WTC11 (cell line): ENCODE measurements around the gene NLRC4. TPM values are rescaled to one million over a fixed set of nuclear protein-coding genes. Genes with fewer than 3 reads are reported as not detected.
A peak's percentile ranks its signal among the peaks of the same experiment; 100 is the strongest.
"Not testable (repeated sequence)": the region's sequence is repeated elsewhere in the genome, so short reads cannot be mapped to it uniquely, and the experiment has no call there.

Experiments used
- ATAC-seq: fragments of 200-7000 bp; cut with Tn5 transposase; 2 replicates; pipeline ENCODE4 v1.10.0; 2021; ENCODE audit warnings: mild to moderate bottlenecking, moderate library complexity
- CTCF ChIA-PET: fragments of 300-600 bp; sonication (Branson Sonifier 250); formaldehyde crosslinking; loops from one replicate; lab custom pipeline; 2021; ENCODE audit warnings: antibody characterized with exemption; lab: Charles Lee
- POLR2A ChIA-PET: fragments of 350-600 bp; sonication (Branson Sonifier 250); formaldehyde crosslinking; loops from one replicate; lab custom pipeline; 2021; ENCODE audit warnings: antibody characterized with exemption; lab: Charles Lee
- DNase-seq: peaks from one replicate; pipeline ENCODE4 v3.0.0; 2021; ENCODE audit warnings: low spot score
- H3K27ac Mint-ChIP-seq: 2 replicates; pipeline ENCODE4 v1.8.0; 2021; ENCODE audit warnings: mixed read lengths
- H3K27me3 Mint-ChIP-seq: 2 replicates; pipeline ENCODE4 v1.8.0; 2021; ENCODE audit warnings: low read depth, mild to moderate bottlenecking, moderate library complexity, mixed read lengths
- H3K36me3 Mint-ChIP-seq: 2 replicates; pipeline ENCODE4 v1.8.0; 2021; ENCODE audit warnings: mixed read lengths
- H3K4me1 Mint-ChIP-seq: 2 replicates; pipeline ENCODE4 v1.8.0; 2022; ENCODE audit warnings: mixed read lengths
- H3K4me3 Mint-ChIP-seq: 2 replicates; pipeline ENCODE4 v1.8.0; 2021; ENCODE audit warnings: mild to moderate bottlenecking, moderate library complexity, mixed read lengths
- H3K9me3 Mint-ChIP-seq: 2 replicates; pipeline ENCODE4 v1.8.0; 2021; ENCODE audit warnings: mixed read lengths
- CREM ChIP-seq: sonication (generic); formaldehyde crosslinking; IDR thresholded peaks from 2 replicates; pipeline ENCODE4 v1.8.1; 2022; ENCODE audit warnings: mild to moderate bottlenecking, missing genetic modification reagents, moderate library complexity
- EMX1 ChIP-seq: fragments of 250-450 bp; sonication (Bioruptor Pico); IDR thresholded peaks from 2 replicates; pipeline ENCODE4 v1.8.0; 2021; ENCODE audit warnings: mild to moderate bottlenecking
- FOXJ3 ChIP-seq: sonication (generic); formaldehyde crosslinking; IDR thresholded peaks from 2 replicates; pipeline ENCODE4 v1.9.0; 2021; ENCODE audit warnings: missing genetic modification reagents, mild to moderate bottlenecking, borderline replicate concordance
- FOXK1 ChIP-seq: sonication (generic); formaldehyde crosslinking; IDR thresholded peaks from 2 replicates; pipeline ENCODE4 v1.8.0; 2022; ENCODE audit warnings: mild to moderate bottlenecking, moderate library complexity, missing genetic modification reagents
- GTF2I ChIP-seq: fragments of 250-450 bp; sonication (Bioruptor Pico); conservative IDR thresholded peaks from 2 replicates; pipeline ENCODE4 v1.4.0; 2021; ENCODE audit warnings: mild to moderate bottlenecking
- NFYB ChIP-seq: sonication (generic); formaldehyde crosslinking; conservative IDR thresholded peaks from 2 replicates; pipeline ENCODE4 v1.8.0; 2022; ENCODE audit warnings: low read depth, missing genetic modification reagents
- OVOL2 ChIP-seq: fragments of 250-450 bp; sonication (Bioruptor Pico); IDR thresholded peaks from 2 replicates; pipeline ENCODE4 v1.9.0; 2021; ENCODE audit warnings: mild to moderate bottlenecking, borderline replicate concordance
- RORB ChIP-seq: fragments of 250-450 bp; sonication (Bioruptor Pico); IDR thresholded peaks from 2 replicates; pipeline ENCODE4 v1.9.0; 2021; ENCODE audit warnings: mild to moderate bottlenecking
- ZNF121 ChIP-seq: sonication (generic); formaldehyde crosslinking; IDR thresholded peaks from 2 replicates; pipeline ENCODE4 v1.8.0; 2023; ENCODE audit warnings: missing genetic modification reagents
- ZNF396 ChIP-seq: fragments of 250-450 bp; sonication (Bioruptor Pico); IDR thresholded peaks from 2 replicates; pipeline ENCODE4 v1.8.0; 2021; ENCODE audit warnings: mild to moderate bottlenecking, moderate library complexity, borderline replicate concordance
- ZNF532 ChIP-seq: fragments of 250-450 bp; sonication (Bioruptor Pico); IDR thresholded peaks from 2 replicates; pipeline ENCODE4 v1.9.0; 2021; ENCODE audit warnings: mild to moderate bottlenecking, borderline replicate concordance
- ZNF671 ChIP-seq: fragments of 250-450 bp; sonication (Bioruptor Pico); IDR thresholded peaks from 2 replicates; pipeline ENCODE4 v1.8.0; 2021; ENCODE audit warnings: mild to moderate bottlenecking
- total RNA-seq: library from RNA; stranded (reverse); gene quantifications from 3 replicates; pipeline ENCODE4 v1.2.3, GENCODE V29; 2021
- TF ChIP-seq, protein P1 (sequence below): sonication (generic); formaldehyde crosslinking; IDR thresholded peaks from 2 replicates; pipeline ENCODE4 v1.8.1; 2023; ENCODE audit warnings: mild to moderate bottlenecking, moderate library complexity, missing genetic modification reagents
- TF ChIP-seq, protein P2 (sequence below): sonication (generic); formaldehyde crosslinking; IDR thresholded peaks from 2 replicates; pipeline ENCODE4 v1.8.1; 2022; ENCODE audit warnings: mild to moderate bottlenecking, missing genetic modification reagents, moderate library complexity, borderline replicate concordance
- TF ChIP-seq, protein P3 (sequence below): sonication (generic); formaldehyde crosslinking; IDR thresholded peaks from 2 replicates; pipeline ENCODE4 v1.8.0; 2023; ENCODE audit warnings: missing genetic modification reagents
- TF ChIP-seq, protein P4 (sequence below): sonication (generic); formaldehyde crosslinking; IDR thresholded peaks from 2 replicates; pipeline ENCODE4 v1.8.1; 2022; ENCODE audit warnings: low read depth, mild to moderate bottlenecking, moderate library complexity, missing genetic modification reagents, borderline replicate concordance

The NLRC4 gene
- total RNA-seq, 1 experiment from 2014 or later, result not detected

- TF ChIP-seq ZNF532 (no peak), CREM (peak; percentile 55; the same call in 1 of the 2 replicates)
Observed at GRCh38 chr2:32277674-32278477, 13.2 kb upstream of the NLRC4 start, which contains the start of gene YIPF4 (continued).

DNA sequence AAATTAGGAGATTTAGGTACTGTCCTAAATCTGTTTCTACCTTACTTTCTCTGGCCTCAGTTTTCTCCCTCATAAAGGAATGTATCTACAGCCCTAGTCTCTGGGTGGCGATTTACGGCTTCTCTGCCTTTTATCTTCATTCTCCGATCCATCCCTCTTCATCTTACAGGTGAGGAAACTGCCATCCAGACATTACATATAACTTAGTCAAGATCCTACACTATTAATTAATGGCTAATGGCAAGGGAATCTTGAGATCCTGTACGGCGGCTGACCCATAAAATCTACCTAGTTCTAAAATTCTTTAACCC, 12.6 kb upstream of the NLRC4 start:
- ChIA-PET POLR2A (interaction anchor here (0.5 kb wide), 1 partner anchor 80 kb away, joined by 4 read pairs; no protein-coding TSS in a partner anchor), CTCF (no interaction called here)
- peaks cover 18% of the 10 kb centered on the region for H3K27me3 Mint-ChIP-seq
- H3K4me1 Mint-ChIP-seq, result peaks cover 9% of the 10 kb centered on the region
- DNase-seq (no peak), ATAC-seq (no peak)
- peak overlapping the region; percentile 84 for H3K4me3 Mint-ChIP-seq
- peak overlapping the region; percentile 94 for H3K27ac Mint-ChIP-seq
- H3K36me3 Mint-ChIP-seq, result peaks cover 4% of the 10 kb centered on the region
- no peaks in the 10 kb centered on the region for H3K9me3 Mint-ChIP-seq
- no peak for TF ChIP-seq GTF2I (CRISPR knock-in tag)

DNA sequence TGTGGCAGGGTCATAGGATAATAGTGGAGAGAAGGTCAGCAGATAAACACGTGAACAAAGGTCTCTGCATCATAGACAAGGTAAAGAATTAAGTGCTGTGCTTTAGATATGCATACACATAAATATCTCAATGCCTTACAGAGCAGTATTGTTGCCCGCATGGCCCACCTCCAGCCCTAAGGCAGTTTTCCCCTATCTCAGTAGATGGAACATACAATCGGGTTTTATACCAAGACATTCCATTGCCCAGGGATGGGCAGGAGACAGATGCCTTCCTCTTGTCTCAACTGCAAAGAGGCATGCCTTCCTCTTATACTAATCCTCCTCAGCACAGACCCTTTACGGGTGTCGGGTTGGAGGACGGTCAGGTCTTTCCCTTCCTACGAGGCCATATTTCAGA, 11.1 kb upstream of the NLRC4 start:
- DNase-seq, ATAC-seq, CTCF ChIA-PET, H3K4me1 Mint-ChIP-seq, H3K27ac Mint-ChIP-seq, H3K4me3 Mint-ChIP-seq, H3K9me3 Mint-ChIP-seq, POLR2A ChIA-PET, H3K36me3 Mint-ChIP-seq: not testable (repeated sequence)
- H3K27me3 Mint-ChIP-seq, result peaks cover 29% of the 10 kb centered on the region

DNA sequence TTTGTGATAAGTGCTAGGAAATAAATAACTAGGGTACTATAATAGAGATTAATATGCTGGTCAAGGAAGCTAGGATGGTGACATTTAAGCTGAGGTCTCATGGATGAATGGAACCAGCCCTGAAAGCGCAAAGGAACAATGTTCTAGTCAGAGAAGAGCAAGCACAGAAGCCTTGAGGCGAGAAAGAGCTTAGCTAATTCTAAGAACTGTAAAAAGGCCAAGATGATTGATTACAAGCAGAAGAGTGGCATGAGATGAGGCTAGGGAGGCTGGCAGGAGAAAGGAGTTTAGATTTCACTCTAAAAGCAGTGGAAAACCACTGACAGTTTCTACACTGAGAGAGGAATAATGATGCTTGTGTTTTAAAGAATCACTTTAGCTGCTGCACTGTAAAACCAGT, 9.6 kb upstream of the NLRC4 start:
- peaks cover 29% of the 10 kb centered on the region for H3K27me3 Mint-ChIP-seq
- H3K4me3 Mint-ChIP-seq, result no peak overlapping the region
- peaks cover 9% of the 10 kb centered on the region for H3K4me1 Mint-ChIP-seq
- H3K27ac Mint-ChIP-seq, result no peak overlapping the region
- POLR2A ChIA-PET, result no interaction called here
- H3K9me3 Mint-ChIP-seq, result no peaks in the 10 kb centered on the region
- ATAC-seq (no peak), DNase-seq (no peak)
- H3K36me3 Mint-ChIP-seq, result no peaks in the 10 kb centered on the region
- CTCF ChIA-PET, result no interaction called here
- TF ChIP-seq ZNF121 (CRISPR knock-in tag), result no peak
- TF ChIP-seq, protein P1, sequence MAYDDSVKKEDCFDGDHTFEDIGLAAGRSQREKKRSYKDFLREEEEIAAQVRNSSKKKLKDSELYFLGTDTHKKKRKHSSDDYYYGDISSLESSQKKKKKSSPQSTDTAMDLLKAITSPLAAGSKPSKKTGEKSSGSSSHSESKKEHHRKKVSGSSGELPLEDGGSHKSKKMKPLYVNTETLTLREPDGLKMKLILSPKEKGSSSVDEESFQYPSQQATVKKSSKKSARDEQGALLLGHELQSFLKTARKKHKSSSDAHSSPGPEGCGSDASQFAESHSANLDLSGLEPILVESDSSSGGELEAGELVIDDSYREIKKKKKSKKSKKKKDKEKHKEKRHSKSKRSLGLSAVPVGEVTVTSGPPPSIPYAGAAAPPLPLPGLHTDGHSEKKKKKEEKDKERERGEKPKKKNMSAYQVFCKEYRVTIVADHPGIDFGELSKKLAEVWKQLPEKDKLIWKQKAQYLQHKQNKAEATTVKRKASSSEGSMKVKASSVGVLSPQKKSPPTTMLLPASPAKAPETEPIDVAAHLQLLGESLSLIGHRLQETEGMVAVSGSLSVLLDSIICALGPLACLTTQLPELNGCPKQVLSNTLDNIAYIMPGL (CRISPR knock-in tag), result no peak
- TF ChIP-seq NFYB, result no peak
- no peak for TF ChIP-seq OVOL2 (CRISPR knock-in tag)
- TF ChIP-seq ZNF396 (CRISPR knock-in tag), result no peak
- TF ChIP-seq FOXJ3 (CRISPR knock-in tag), result no peak
- no peak for TF ChIP-seq ZNF671
- TF ChIP-seq ZNF532, result no peak
- TF ChIP-seq FOXK1 (CRISPR knock-in tag), result no peak
- no peak for TF ChIP-seq RORB (CRISPR knock-in tag)
- TF ChIP-seq, protein P2, sequence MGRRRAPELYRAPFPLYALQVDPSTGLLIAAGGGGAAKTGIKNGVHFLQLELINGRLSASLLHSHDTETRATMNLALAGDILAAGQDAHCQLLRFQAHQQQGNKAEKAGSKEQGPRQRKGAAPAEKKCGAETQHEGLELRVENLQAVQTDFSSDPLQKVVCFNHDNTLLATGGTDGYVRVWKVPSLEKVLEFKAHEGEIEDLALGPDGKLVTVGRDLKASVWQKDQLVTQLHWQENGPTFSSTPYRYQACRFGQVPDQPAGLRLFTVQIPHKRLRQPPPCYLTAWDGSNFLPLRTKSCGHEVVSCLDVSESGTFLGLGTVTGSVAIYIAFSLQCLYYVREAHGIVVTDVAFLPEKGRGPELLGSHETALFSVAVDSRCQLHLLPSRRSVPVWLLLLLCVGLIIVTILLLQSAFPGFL (CRISPR knock-in tag), result no peak
- TF ChIP-seq EMX1, result no peak
- TF ChIP-seq, protein P3, sequence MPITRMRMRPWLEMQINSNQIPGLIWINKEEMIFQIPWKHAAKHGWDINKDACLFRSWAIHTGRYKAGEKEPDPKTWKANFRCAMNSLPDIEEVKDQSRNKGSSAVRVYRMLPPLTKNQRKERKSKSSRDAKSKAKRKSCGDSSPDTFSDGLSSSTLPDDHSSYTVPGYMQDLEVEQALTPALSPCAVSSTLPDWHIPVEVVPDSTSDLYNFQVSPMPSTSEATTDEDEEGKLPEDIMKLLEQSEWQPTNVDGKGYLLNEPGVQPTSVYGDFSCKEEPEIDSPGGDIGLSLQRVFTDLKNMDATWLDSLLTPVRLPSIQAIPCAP (CRISPR knock-in tag), result no peak
- TF ChIP-seq, protein P4, sequence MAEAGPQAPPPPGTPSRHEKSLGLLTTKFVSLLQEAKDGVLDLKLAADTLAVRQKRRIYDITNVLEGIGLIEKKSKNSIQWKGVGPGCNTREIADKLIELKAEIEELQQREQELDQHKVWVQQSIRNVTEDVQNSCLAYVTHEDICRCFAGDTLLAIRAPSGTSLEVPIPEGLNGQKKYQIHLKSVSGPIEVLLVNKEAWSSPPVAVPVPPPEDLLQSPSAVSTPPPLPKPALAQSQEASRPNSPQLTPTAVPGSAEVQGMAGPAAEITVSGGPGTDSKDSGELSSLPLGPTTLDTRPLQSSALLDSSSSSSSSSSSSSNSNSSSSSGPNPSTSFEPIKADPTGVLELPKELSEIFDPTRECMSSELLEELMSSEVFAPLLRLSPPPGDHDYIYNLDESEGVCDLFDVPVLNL, result no peak
